IMR-90 (cell line): ENCODE results near the gene ABHD17C.

Experiments
- CHD1 ChIP-seq: IDR thresholded peaks from 2 replicates; pipeline ENCODE4 v1.6.1; 2012; ENCODE audit warnings: low read depth, low read length, improper control_type of control experiment
- CTCF ChIP-seq: conservative IDR thresholded peaks from 2 replicates; pipeline ENCODE4 v1.5.1; 2012; ENCODE audit warnings: mild to moderate bottlenecking, low read depth, low read length, improper control_type of control experiment
- FOS ChIP-seq: fragments of 150-350 bp; IDR thresholded peaks from 2 replicates; pipeline ENCODE4 v1.6.1; 2016; ENCODE audit warnings: low read depth, low read length
- MAFK ChIP-seq: IDR thresholded peaks from 2 replicates; pipeline ENCODE4 v1.6.1; 2012; ENCODE audit warnings: low read depth, low read length, improper control_type of control experiment
- NFE2L2 ChIP-seq: fragments of 150-350 bp; IDR thresholded peaks from 2 replicates; pipeline ENCODE4 v1.6.1; 2016; ENCODE audit warnings: low read depth, mild to moderate bottlenecking, low read length
- POLR2A ChIP-seq: IDR thresholded peaks from 2 replicates; pipeline ENCODE4 v1.6.1; 2012; ENCODE audit warnings: mild to moderate bottlenecking, low read depth, low read length
- RAD21 ChIP-seq: IDR thresholded peaks from 2 replicates; pipeline ENCODE4 v1.6.1; 2012; ENCODE audit warnings: low read length, improper control_type of control experiment
- RCOR1 ChIP-seq: IDR thresholded peaks from 2 replicates; pipeline ENCODE4 v1.6.1; 2012; ENCODE audit warnings: mild to moderate bottlenecking, low read length, improper control_type of control experiment; ENCODE audit not compliant: insufficient replicate concordance
- RFX5 ChIP-seq: IDR thresholded peaks from 2 replicates; pipeline ENCODE4 v1.8.0; 2012; ENCODE audit warnings: low read depth, mild to moderate bottlenecking, low read length, moderate library complexity

- TF ChIP-seq MAFK: no peak
- no peak for TF ChIP-seq CHD1
- no peak for TF ChIP-seq FOS
- TF ChIP-seq CTCF: no peak
- TF ChIP-seq POLR2A: no peak
- no peak for TF ChIP-seq RAD21
- no peak for TF ChIP-seq NFE2L2
- no peak for TF ChIP-seq RCOR1
- TF ChIP-seq RFX5: no peak
These were observed 5.4 kb upstream of the ABHD17C start for GRCh38 chr15:80689716-80690115.
